ENCODE results near the gene SLBP. TPM values are rescaled to one million over a fixed set of nuclear protein-coding genes. Genes with fewer than 3 reads are reported as not detected.
A peak's percentile ranks its signal among the peaks of the same experiment; 100 is the strongest.

SLBP gene
- total and polyA plus RNA-seq, 2 of the 8 experiments (the other 6 are each of a cell fraction or from before 2014, with no cell fraction given): 44.1 to 49.0 TPM

GRCh38 chr4:1656132-1656531, 56.0 kb downstream of the SLBP start:
- Histone ChIP-seq H2AK5ac (ENCODE audit: low read depth, low read length) (no peak overlapping the region), H3K23ac (ENCODE audit: insufficient read length) (no peak overlapping the region), H3K56ac (replicated peaks; ENCODE audit: insufficient read length, low read depth, low read length) (no peak overlapping the region), H2BK15ac (ENCODE audit: low read length) (no peak overlapping the region), H3K23me2 (ENCODE audit: low read depth, low read length) (peaks cover 13% of the 10 kb centered on the region; the same call in 1 of the 2 replicates), H3K79me1 (ENCODE audit: low read depth, low read length) (no peaks in the 10 kb centered on the region), H3K18ac (ENCODE audit: extremely low read depth, low read length) (no peak overlapping the region), H4K20me1 (replicated peaks in 1 of 2; ENCODE audit: control insufficient read depth in 1 of 2, insufficient read depth in 2 of 2, low read length in 2 of 2) (peaks cover 0 to 12% of the 10 kb centered on the region in 2 experiments), H3K4ac (replicated peaks; ENCODE audit: insufficient read length, low read depth, low read length) (no peak overlapping the region), H3K79me2 (ENCODE audit: control insufficient read depth in 1 of 2, insufficient read depth in 2 of 2, low read length in 2 of 2) (no peaks in the 10 kb centered on the region), H3K4me1 (replicated peaks in 1 of 4; ENCODE audit: control insufficient read depth in 3 of 4, insufficient read depth in 4 of 4, low read length in 3 of 4) (peaks cover 0 to 3% (median 2%) of the 10 kb centered on the region in 4 experiments; a peak in 2 of 7 replicates), H2AFZ (ENCODE audit: low read length) (no peak overlapping the region), H4K91ac (replicated peaks; ENCODE audit: insufficient read length, low read length) (no peak overlapping the region), H3K36me3 (ENCODE audit: control insufficient read depth in 2 of 4, insufficient read depth in 4 of 4, low read length in 3 of 4) (no peaks in the 10 kb centered on the region; a peak in 1 of 8 replicates), H3K14ac (ENCODE audit: insufficient read length) (no peak overlapping the region), H3K9ac (replicated peaks in 1 of 4; ENCODE audit: extremely low read depth in 1 of 4, low read depth in 3 of 4, low read length in 3 of 4) (no peak overlapping the region), H2BK5ac (ENCODE audit: low read depth, low read length) (0 out of 2 replicates have a peak overlapping the region, but pooled peaks have one; percentile 56), H4K8ac (ENCODE audit: extremely low read depth, insufficient read depth, low read length) (peak overlapping the region; percentile 59; the same call in 1 of the 2 replicates), H2BK20ac (ENCODE audit: low read length) (no peak overlapping the region), H2BK120ac (replicated peaks; ENCODE audit: low read depth, low read length) (no peak overlapping the region), H3K27ac (ENCODE audit: low read depth, low read length) (no peak overlapping the region), H3K27me3 (replicated peaks in 1 of 4; ENCODE audit: control insufficient read depth in 3 of 4, extremely low read depth in 1 of 4, insufficient read depth in 3 of 4, low read length in 3 of 4) (no peaks in the 10 kb centered on the region), H3K9me3 (ENCODE audit: insufficient read depth in 2 of 2, low read depth in 1 of 2, low read length in 1 of 2) (peaks cover 0 to 2% of the 10 kb centered on the region in 2 experiments; a peak in 1 of 4 replicates), H3K4me3 (ENCODE audit: extremely low read depth in 1 of 4, insufficient read depth in 2 of 4, low read depth in 3 of 4, low read length in 4 of 4) (no peak overlapping the region), H4K5ac (ENCODE audit: insufficient read length, low read depth, low read length) (no peak overlapping the region), H3K4me2 (ENCODE audit: insufficient read depth in 1 of 2, low read depth in 2 of 2, low read length in 2 of 2) (no peak overlapping the region), H2BK12ac (ENCODE audit: low read depth, low read length) (no peak overlapping the region)
- 86% methylated on average over 5 of the region's 5 CpGs; no CpG with 5 or more reads in 1 of the 2 experiments for WGBS, 2 experiments (ENCODE audit: extremely low coverage in 1 of 2, insufficient coverage in 1 of 2, insufficient read length in 1 of 2, insufficient replicate concordance in 2 of 2, low coverage in 1 of 2, low lambda C conversion rate in 2 of 2, missing lambda C conversion rate in 1 of 2)
- ChIA-PET POLR2A (ENCODE audit: partially characterized antibody) (no interaction called here), CTCF (ENCODE audit: partially characterized antibody) (no interaction called here)
- FAIRE-seq (no peak), DNase-seq (ENCODE audit: low read depth in 1 of 2, low spot score in 2 of 2) (no peak)
- TF ChIP-seq ATF3 (IDR thresholded peaks at IDR 0.05; ENCODE audit: insufficient read depth, low read depth, low read length) (no peak), SP2 (IDR thresholded peaks at IDR 0.05; ENCODE audit: low read length) (no peak), CBX5 (IDR thresholded peaks at IDR 0.05; ENCODE audit: low read depth, low read length) (no peak), CHD2 (IDR thresholded peaks at IDR 0.05; ENCODE audit: low read length) (no peak), E2F6 (IDR thresholded peaks at IDR 0.05) (no peak), ATF2 (IDR thresholded peaks at IDR 0.05; ENCODE audit: low read length) (no peak), SP4 (IDR thresholded peaks at IDR 0.05; ENCODE audit: low read length) (no peak), POLR2AphosphoS5 (IDR thresholded peaks at IDR 0.05; ENCODE audit: low read depth, low read length) (no peak), SAP30 (IDR thresholded peaks at IDR 0.05; ENCODE audit: insufficient read depth, insufficient replicate concordance, low read length) (no peak), TAF7 (optimal IDR thresholded peaks at IDR 0.05; ENCODE audit: borderline replicate concordance, low read depth, low read length) (no peak), CREB1 (IDR thresholded peaks at IDR 0.05) (no peak)

Data from H1 (cell line).